ENCODE results near the gene NIT1. TPM values are rescaled to one million over a fixed set of nuclear protein-coding genes. Genes with fewer than 3 reads are reported as not detected.

The NIT1 gene, protein sequence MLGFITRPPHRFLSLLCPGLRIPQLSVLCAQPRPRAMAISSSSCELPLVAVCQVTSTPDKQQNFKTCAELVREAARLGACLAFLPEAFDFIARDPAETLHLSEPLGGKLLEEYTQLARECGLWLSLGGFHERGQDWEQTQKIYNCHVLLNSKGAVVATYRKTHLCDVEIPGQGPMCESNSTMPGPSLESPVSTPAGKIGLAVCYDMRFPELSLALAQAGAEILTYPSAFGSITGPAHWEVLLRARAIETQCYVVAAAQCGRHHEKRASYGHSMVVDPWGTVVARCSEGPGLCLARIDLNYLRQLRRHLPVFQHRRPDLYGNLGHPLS
- total RNA-seq (2022; extraction: Qiagen RNA extraction), result 25.8 to 32.2 TPM (median 31.0 TPM) in 5 replicates

DNA sequence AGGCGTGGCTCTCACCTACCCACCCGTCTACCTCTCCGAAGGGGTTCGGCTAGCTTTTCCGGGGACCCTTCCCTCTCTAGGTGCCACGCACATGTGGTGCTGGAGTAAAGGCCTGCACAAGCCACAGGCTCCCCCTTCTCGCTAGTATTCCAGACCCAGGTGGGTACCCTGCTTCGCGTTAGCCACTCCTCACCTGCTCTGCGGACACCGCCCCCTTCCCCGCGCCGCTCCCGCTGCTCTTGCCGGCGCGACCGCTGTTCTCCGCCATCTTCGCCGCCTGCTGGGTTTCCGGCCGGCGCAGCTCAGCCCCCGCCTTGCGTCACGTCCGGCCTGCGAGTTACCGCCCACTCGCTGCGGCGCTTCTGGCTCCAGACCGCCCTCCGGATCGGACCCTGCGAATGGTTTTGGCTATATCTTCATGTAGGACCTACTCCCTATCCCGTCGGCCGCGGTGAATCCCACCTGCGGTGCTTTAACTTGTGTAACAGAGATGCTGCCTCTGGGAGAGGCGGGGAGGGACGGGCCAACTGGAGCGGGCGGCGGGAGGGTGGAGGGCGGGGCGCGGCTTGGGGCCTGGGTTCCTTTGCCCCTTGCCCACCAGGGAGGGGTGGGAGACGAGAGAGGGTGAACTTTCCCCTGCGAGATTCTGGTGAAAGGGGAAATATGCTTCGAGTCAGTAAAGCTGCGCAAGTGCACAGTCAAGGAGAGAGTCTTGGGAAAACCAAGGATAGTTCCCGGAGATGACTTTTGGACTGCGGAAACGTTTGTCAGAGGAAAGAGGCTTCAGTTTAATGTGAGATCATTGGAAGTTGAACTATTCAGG is at the start of gene NIT1, which contains the start of gene PFDN2:
NIT1 (plus strand) TSS at position 347 of the 823 bp plus-strand sequence; CDS start at position 419, 72 bp downstream.
PFDN2 (minus strand) TSS at position 279 of the 823 bp plus-strand sequence; CDS start at position 268, 11 bp downstream.

GRCh38 chr1:161069731-161070270 is 48.1 kb upstream of the NIT1 start, which contains the start of gene ARHGAP30:
Gene ARHGAP30 (minus strand): TSS chr1:161069891. CDS start chr1:161069624, 267 bp downstream.

DNA sequence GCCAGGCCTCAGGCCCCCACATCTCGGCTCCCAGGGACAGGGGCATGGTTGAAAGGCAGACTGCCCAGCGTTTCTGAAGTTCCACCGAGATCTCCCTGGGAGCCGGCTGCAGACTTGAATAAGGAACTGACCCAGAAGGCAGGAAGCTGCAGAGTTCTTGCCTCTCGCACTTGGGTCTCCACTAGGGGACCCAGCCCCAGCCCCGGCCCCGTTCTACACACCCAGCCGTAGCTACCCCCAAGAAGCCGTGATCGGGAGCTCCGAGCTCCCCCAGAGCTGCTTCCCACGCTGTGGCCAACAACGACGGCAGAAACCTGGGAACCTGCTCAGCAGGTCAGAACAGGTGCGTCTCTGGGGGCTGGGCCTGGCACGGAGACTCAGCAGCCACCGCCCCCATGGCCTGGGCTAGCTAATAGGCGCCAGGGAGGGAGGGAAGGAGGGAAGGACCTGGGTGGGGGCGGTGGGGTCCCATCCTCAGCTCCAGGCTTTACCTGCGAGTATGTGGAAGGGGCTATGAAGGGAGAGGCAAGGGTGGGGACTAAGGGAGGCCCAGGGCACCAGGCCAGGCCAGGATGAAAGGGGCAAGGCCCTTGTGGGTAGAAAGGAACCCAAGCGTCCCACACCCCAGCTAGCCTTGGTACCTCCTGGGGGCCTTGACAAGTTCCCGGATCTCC is 28.5 kb upstream of the NIT1 start, which contains the start of gene NECTIN4:
NECTIN4 (minus strand) TSS at position 308 of the 674 bp plus-strand sequence; CDS start at position 46, 262 bp downstream.

GRCh38 chr1:161098210-161099068 is 19.5 kb upstream of the NIT1 start, which contains the start of gene KLHDC9:
Gene KLHDC9 (plus strand): TSS chr1:161098361. CDS start chr1:161098536, 175 bp downstream.

DNA sequence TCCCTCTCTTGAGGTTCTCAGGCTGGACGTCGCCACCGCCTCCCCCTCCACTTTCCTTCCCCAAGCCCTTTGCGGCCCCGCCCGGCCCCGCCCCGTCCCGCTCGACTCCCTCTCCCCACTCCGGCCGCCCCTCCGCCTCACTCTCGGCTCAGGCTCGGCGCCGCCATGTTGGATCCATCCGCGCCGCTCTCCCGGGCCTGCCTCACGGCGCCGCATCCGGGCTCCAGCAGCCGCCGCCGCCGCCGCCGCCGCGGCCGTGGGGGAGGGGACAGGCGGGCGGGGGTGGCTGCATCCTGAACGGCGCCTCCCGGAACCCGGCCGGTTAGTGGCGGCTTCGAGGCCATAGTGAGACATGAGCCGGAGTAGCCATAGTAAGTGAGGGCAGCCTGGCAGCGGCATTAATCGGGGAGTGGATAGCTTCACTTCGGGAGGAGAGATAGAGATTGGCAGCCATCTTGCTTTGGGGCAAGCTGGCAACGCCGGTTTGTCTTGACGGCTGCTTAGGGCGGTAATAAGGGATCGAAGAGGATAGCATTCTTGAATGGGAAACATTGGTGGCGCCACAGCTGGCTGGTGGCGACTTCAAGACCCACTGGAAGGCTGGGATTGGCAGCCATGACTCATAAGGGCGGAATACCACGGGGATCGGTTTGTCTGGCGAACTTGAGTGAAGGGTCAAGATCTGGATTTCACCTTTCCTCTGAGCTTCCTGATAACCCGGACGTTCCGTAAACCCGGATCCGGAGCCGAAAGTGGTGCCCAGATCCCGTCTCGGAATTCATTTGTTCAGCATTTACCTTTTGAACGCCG is 14.7 kb downstream of the NIT1 start, which contains the start of gene DEDD:
DEDD (minus strand) TSS at position 258 of the 810 bp plus-strand sequence. CDS start 8,205 bp downstream, outside the sequence.

GRCh38 chr1:161153682-161154337 is 35.9 kb downstream of the NIT1 start, which contains the start of gene UFC1:
Gene UFC1 (plus strand): TSS chr1:161153978. CDS start chr1:161153998, 20 bp downstream.

DNA sequence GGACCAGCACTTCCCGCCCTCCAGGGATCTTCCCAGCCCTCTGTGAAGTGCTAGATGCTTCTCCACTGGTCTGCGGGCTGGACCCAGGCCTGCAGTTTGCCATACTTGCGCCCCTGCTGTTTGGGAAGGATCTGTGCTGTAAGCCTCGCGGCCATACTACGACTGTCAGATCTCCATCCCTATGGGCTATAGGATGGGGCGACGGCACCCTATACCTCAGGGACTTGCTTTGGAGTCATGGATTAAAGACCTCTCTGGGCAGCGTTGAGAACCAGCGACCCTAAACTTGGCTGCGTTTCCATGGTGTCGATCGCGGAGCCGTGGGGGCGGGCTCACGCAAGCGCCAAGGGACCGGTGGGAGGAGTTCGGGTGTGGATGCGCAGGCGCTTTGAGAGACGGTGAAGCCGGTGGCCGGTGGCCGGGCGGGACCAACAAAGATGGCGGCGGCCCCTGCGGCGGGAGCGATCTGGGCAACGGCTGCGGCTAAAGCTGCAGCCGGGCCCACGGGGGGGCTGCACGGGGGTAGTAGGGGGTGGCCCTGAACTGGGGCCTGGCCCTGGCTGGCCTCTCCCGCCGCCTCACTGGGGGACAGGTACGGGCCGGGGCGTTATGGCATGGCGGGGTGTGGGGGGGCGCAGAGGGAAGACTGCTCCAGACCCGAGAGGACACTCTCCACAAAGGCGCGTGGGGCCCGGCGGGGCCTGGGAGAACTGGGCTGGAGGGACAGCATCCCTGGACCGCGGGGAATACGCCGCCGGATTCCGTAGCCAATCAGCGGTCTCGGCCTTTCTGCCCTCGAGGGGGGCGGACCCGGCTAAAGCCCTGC is 41.4 kb downstream of the NIT1 start, which contains the start of gene USP21:
USP21 (plus strand) TSS at position 414 of the 826 bp plus-strand sequence. CDS start 1,141 bp downstream, outside the sequence.

DNA sequence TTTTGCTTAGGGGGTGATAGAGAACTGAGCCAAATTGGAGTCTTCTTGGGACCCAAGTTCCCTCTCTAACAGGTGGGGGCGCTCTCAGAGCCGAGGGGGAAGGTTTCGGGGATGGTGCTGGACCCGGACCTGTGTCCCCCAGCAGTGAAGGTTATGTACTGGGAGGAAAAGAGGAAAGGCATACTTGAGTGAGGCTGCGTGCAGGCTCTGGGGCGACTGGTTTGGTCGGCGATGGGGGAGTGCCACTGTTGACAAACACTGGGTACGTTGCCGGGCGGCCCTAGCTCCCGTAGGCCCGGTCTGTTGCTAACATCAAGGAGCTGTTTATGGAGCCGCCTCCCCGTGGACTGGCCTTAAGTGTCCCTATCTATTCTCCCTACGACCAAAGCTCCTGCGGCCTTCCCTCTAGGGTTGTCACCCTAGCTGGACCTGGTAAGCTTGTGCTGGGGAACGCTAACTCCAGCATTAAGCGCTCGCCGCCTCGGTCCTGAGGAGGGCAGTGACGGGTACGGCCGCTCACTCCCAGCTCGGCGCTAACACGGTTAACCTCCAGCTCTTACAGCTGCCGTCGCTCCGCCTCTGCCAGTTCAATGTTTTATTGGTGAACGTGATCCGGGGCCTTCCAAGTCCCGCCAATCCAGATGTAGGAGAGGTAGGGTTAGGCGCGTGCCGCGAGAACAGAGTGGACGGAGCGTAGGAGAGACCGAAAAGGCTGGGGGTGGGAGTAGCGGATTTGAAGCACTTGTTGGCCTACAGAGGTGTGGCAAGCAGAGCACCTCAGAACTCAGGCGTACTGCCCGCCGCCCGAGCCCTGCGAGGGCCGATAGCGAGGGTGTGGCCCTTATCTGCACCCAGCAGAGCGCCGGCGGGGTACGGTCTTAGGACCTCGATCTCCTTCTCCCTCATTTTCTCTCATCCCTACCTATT is 48.1 kb downstream of the NIT1 start, which contains the start of gene PPOX:
PPOX (plus strand) TSS at position 685 of the 927 bp plus-strand sequence. CDS start 422 bp downstream, outside the sequence.

Other genes with a start within 250 kb of the NIT1 start
- gene ITLN1, start 232.9 kb upstream of the NIT1 start, total RNA-seq (2022; extraction: Qiagen RNA extraction), result not detected in 5 replicates
- 0.64 to 0.98 TPM (median 0.83 TPM) in 5 replicates for gene ITLN2, start 163.3 kb upstream of the NIT1 start, total RNA-seq (2022; extraction: Qiagen RNA extraction)
- gene F11R, start 97.0 kb upstream of the NIT1 start, total RNA-seq (2022; extraction: Qiagen RNA extraction), result 48.2 to 73.2 TPM (median 62.9 TPM) in 5 replicates
- 0.15 to 0.48 TPM (median 0.26 TPM) in 3 of 5 replicates, not detected in the others for gene TSTD1, start 79.1 kb upstream of the NIT1 start, total RNA-seq (2022; extraction: Qiagen RNA extraction)
- 42.5 to 51.3 TPM (median 49.0 TPM) in 5 replicates for gene USF1, start 72.1 kb upstream of the NIT1 start, total RNA-seq (2022; extraction: Qiagen RNA extraction)
- gene ARHGAP30, start 48.2 kb upstream of the NIT1 start, total RNA-seq (2022; extraction: Qiagen RNA extraction), result 0.07 to 0.09 TPM (median 0.07 TPM) in 5 replicates
- 1.6 to 1.9 TPM (median 1.8 TPM) in 5 replicates for gene NECTIN4, start 28.5 kb upstream of the NIT1 start, total RNA-seq (2022; extraction: Qiagen RNA extraction)
- gene KLHDC9, start 19.7 kb upstream of the NIT1 start, total RNA-seq (2022; extraction: Qiagen RNA extraction), result 1.8 to 2.1 TPM (median 1.8 TPM) in 5 replicates
- gene PFDN2, start 68 bp upstream of the NIT1 start, total RNA-seq (2022; extraction: Qiagen RNA extraction), result 98.5 to 110 TPM (median 106 TPM) in 5 replicates
- 30.9 to 35.3 TPM (median 31.4 TPM) in 5 replicates for gene DEDD, start 14.6 kb downstream of the NIT1 start, total RNA-seq (2022; extraction: Qiagen RNA extraction)
- 87.5 to 144 TPM (median 90.2 TPM) in 5 replicates for gene UFC1, start 35.9 kb downstream of the NIT1 start, total RNA-seq (2022; extraction: Qiagen RNA extraction)
- 15.8 to 24.1 TPM (median 22.5 TPM) in 5 replicates for gene USP21, start 41.4 kb downstream of the NIT1 start, total RNA-seq (2022; extraction: Qiagen RNA extraction)
- 12.2 to 15.7 TPM (median 15.2 TPM) in 5 replicates for gene PPOX, start 48.3 kb downstream of the NIT1 start, total RNA-seq (2022; extraction: Qiagen RNA extraction)
- 20.3 to 25.7 TPM (median 24.3 TPM) in 5 replicates for gene B4GALT3, start 59.4 kb downstream of the NIT1 start, total RNA-seq (2022; extraction: Qiagen RNA extraction)
- gene ADAMTS4, start 80.9 kb downstream of the NIT1 start, total RNA-seq (2022; extraction: Qiagen RNA extraction), result 0.01 to 0.02 TPM (median 0.01 TPM) in 4 of 5 replicates, not detected in the other
- 78.6 to 115 TPM (median 82.0 TPM) in 5 replicates for gene NDUFS2, start 84.3 kb downstream of the NIT1 start, total RNA-seq (2022; extraction: Qiagen RNA extraction)
- gene FCER1G, start 97.2 kb downstream of the NIT1 start, total RNA-seq (2022; extraction: Qiagen RNA extraction), result 0.17 to 0.33 TPM in 2 of 5 replicates, not detected in the others
- 0.95 to 1.9 TPM in 2 of 5 replicates, not detected in the others for gene APOA2, start 105.5 kb downstream of the NIT1 start, total RNA-seq (2022; extraction: Qiagen RNA extraction)
- 10.6 to 12.5 TPM (median 12.2 TPM) in 5 replicates for gene TOMM40L, start 108.0 kb downstream of the NIT1 start, total RNA-seq (2022; extraction: Qiagen RNA extraction)
- 0.07 TPM in 1 of 5 replicates, not detected in the others for gene NR1I3, start 120.1 kb downstream of the NIT1 start, total RNA-seq (2022; extraction: Qiagen RNA extraction)
- 0.06 to 0.15 TPM (median 0.07 TPM) in 5 replicates for gene PCP4L1, start 140.6 kb downstream of the NIT1 start, total RNA-seq (2022; extraction: Qiagen RNA extraction)
- gene MPZ, start 191.9 kb downstream of the NIT1 start, total RNA-seq (2022; extraction: Qiagen RNA extraction), result 0.12 to 0.36 TPM (median 0.24 TPM) in 5 replicates
- 238 to 251 TPM (median 241 TPM) in 5 replicates for gene SDHC, start 196.3 kb downstream of the NIT1 start, total RNA-seq (2022; extraction: Qiagen RNA extraction)
- gene CFAP126, start 249.8 kb downstream of the NIT1 start, total RNA-seq (2022; extraction: Qiagen RNA extraction), result 0.16 to 0.22 TPM (median 0.18 TPM) in 5 replicates